Activated gamma-delta T cell treated with anti-CD3 and anti-CD28 coated beads, Interleukin-2, amount 50 U/mL, for 16 hours (primary cell): ENCODE measurements around the gene HSD11B2.
A peak's percentile ranks its signal among the peaks of the same experiment; 100 is the strongest.

Experiments
- DNase-seq: peaks from one replicate; pipeline ENCODE4 v3.0.0-alpha.2; 2020; ENCODE audit warnings: low read depth

The HSD11B2 gene

GRCh38 chr16:67396159-67397035, 34.5 kb upstream of the HSD11B2 start:
- DNase-seq, result no peak

- no peak for DNase-seq
Observed at GRCh38 chr16:67397036-67397801, 33.7 kb upstream of the HSD11B2 start.

GRCh38 chr16:67397812-67398545, 32.9 kb upstream of the HSD11B2 start:
- no peak for DNase-seq

- no peak for DNase-seq
Observed at GRCh38 chr16:67398546-67399217, 32.2 kb upstream of the HSD11B2 start.

GRCh38 chr16:67399218-67399733, 31.6 kb upstream of the HSD11B2 start:
- DNase-seq, result peak; percentile 18

- DNase-seq, result no peak
Observed at GRCh38 chr16:67399749-67400704, 30.9 kb upstream of the HSD11B2 start.

GRCh38 chr16:67400901-67401300, 30.0 kb upstream of the HSD11B2 start:
- no peak for DNase-seq

GRCh38 chr16:67403976-67404555, 26.9 kb upstream of the HSD11B2 start:
- DNase-seq, result no peak

- DNase-seq, result no peak
Observed at GRCh38 chr16:67404740-67405226, 26.1 kb upstream of the HSD11B2 start.

GRCh38 chr16:67405336-67405735, 25.6 kb upstream of the HSD11B2 start:
- DNase-seq, result no peak

GRCh38 chr16:67406111-67406971, 24.6 kb upstream of the HSD11B2 start:
- DNase-seq, result no peak

GRCh38 chr16:67407176-67407787, 23.6 kb upstream of the HSD11B2 start:
- DNase-seq, result no peak

- no peak for DNase-seq
Observed at GRCh38 chr16:67407788-67408452, 23.0 kb upstream of the HSD11B2 start.

- DNase-seq, result no peak
Observed at GRCh38 chr16:67409631-67410030, 21.3 kb upstream of the HSD11B2 start.

- no peak for DNase-seq
Observed at GRCh38 chr16:67411339-67411738, 19.6 kb upstream of the HSD11B2 start.

GRCh38 chr16:67412294-67412693, 18.6 kb upstream of the HSD11B2 start:
- DNase-seq, result no peak

GRCh38 chr16:67413978-67414911, 16.7 kb upstream of the HSD11B2 start:
- no peak for DNase-seq
